ENCODE data around the gene LRRC1.

DNA sequence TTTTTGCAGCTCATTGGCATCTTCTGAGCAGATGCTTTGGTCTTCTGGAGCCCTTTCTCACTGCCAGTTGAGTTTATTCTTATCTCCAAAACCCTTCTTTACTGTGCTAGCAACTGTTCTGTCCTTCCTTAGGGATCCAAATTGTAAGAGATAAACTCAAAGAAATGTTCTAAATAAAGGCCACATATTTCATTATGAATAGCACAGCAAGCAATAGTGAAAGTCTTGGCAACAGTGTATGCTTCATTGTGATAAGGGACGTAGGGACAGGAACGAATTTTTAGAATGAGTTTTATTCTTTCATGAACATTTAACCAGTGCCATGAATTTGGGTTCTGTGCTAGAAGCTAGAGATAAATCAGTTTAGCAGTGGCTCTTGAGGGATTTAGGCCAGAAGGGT is 61.1 kb downstream of the LRRC1 start:
- TF ChIP-seq, protein P1, sequence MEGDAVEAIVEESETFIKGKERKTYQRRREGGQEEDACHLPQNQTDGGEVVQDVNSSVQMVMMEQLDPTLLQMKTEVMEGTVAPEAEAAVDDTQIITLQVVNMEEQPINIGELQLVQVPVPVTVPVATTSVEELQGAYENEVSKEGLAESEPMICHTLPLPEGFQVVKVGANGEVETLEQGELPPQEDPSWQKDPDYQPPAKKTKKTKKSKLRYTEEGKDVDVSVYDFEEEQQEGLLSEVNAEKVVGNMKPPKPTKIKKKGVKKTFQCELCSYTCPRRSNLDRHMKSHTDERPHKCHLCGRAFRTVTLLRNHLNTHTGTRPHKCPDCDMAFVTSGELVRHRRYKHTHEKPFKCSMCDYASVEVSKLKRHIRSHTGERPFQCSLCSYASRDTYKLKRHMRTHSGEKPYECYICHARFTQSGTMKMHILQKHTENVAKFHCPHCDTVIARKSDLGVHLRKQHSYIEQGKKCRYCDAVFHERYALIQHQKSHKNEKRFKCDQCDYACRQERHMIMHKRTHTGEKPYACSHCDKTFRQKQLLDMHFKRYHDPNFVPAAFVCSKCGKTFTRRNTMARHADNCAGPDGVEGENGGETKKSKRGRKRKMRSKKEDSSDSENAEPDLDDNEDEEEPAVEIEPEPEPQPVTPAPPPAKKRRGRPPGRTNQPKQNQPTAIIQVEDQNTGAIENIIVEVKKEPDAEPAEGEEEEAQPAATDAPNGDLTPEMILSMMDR (conservative IDR thresholded peaks at IDR 0.05; ENCODE audit: low read depth in 2 of 2) = no peak
- no peak for TF ChIP-seq REST (IDR thresholded peaks at IDR 0.05; ENCODE audit: unreplicated experiment)
- TF ChIP-seq, protein P2, sequence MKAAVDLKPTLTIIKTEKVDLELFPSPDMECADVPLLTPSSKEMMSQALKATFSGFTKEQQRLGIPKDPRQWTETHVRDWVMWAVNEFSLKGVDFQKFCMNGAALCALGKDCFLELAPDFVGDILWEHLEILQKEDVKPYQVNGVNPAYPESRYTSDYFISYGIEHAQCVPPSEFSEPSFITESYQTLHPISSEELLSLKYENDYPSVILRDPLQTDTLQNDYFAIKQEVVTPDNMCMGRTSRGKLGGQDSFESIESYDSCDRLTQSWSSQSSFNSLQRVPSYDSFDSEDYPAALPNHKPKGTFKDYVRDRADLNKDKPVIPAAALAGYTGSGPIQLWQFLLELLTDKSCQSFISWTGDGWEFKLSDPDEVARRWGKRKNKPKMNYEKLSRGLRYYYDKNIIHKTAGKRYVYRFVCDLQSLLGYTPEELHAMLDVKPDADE (IDR thresholded peaks at IDR 0.05) = no peak
- no peak for TF ChIP-seq POLR2AphosphoS5 (IDR thresholded peaks at IDR 0.05; ENCODE audit: low read depth)
- no peak for TF ChIP-seq EZH2 (IDR thresholded peaks at IDR 0.05; ENCODE audit: low read depth, unreplicated experiment)
- no peak for TF ChIP-seq EZH2phosphoT487 (IDR thresholded peaks at IDR 0.05; ENCODE audit: unreplicated experiment)
- no peak for TF ChIP-seq CREB1 (CRISPR knock-in tag; IDR thresholded peaks at IDR 0.05; ENCODE audit: low read depth)
- no peak for TF ChIP-seq STAT1 (IDR thresholded peaks at IDR 0.05; ENCODE audit: unreplicated experiment)
- TF ChIP-seq JUNB (IDR thresholded peaks at IDR 0.05; ENCODE audit: unreplicated experiment) = no peak
- no peak for TF ChIP-seq ZNF114 (CRISPR knock-in tag; IDR thresholded peaks at IDR 0.05)
- TF ChIP-seq NANOG (IDR thresholded peaks at IDR 0.05; ENCODE audit: borderline replicate concordance) = no peak
- TF ChIP-seq ZNF331 (CRISPR knock-in tag; IDR thresholded peaks at IDR 0.05; ENCODE audit: low read depth) = no peak
- no peak for TF ChIP-seq ZNF462 (CRISPR knock-in tag; IDR thresholded peaks at IDR 0.05)
